Chondrocyte (in vitro differentiated cells): ENCODE data around the gene CNDP1. TPM values are rescaled to one million over a fixed set of nuclear protein-coding genes. Genes with fewer than 3 reads are reported as not detected.

Experiments used
- DNase-seq: peaks from one replicate; pipeline ENCODE4 v3.0.0; 2021; ENCODE audit warnings: mixed read lengths, low spot score
- H3K27ac Mint-ChIP-seq: one replicate; pipeline ENCODE4 v1.8.0; 2021; ENCODE audit warnings: mild to moderate bottlenecking, moderate library complexity, mixed read lengths; ENCODE audit not compliant: unreplicated experiment
- H3K27me3 Mint-ChIP-seq: 2 replicates; pipeline ENCODE4 v1.8.0; 2021; ENCODE audit warnings: low read depth, mixed read lengths
- H3K36me3 Mint-ChIP-seq: 2 replicates; pipeline ENCODE4 v1.8.0; 2021; ENCODE audit warnings: low read depth, mixed read lengths
- H3K4me1 Mint-ChIP-seq: 2 replicates; pipeline ENCODE4 v1.8.0; 2021; ENCODE audit warnings: low read depth, mild to moderate bottlenecking, mixed read lengths
- H3K4me3 Mint-ChIP-seq: one replicate; pipeline ENCODE4 v1.8.0; 2021; ENCODE audit warnings: mild to moderate bottlenecking, moderate library complexity, mixed read lengths; ENCODE audit not compliant: unreplicated experiment
- H3K9me3 Mint-ChIP-seq: 2 replicates; pipeline ENCODE4 v1.8.0; 2021; ENCODE audit warnings: low read depth, mixed read lengths
- total RNA-seq: library from RNA; stranded (reverse); gene quantifications from 3 replicates; pipeline ENCODE4 v1.2.1, GENCODE V29; 2021
- TF ChIP-seq, protein P1 (sequence below): fragments of 200-600 bp; sonication (generic); IDR thresholded peaks from 2 replicates; pipeline ENCODE4 v1.5.0; 2021; ENCODE audit warnings: antibody characterized with exemption, mild to moderate bottlenecking, moderate library complexity

Gene CNDP1
- total RNA-seq, 1 donor from 2014 or later = 0.22 TPM

DNA sequence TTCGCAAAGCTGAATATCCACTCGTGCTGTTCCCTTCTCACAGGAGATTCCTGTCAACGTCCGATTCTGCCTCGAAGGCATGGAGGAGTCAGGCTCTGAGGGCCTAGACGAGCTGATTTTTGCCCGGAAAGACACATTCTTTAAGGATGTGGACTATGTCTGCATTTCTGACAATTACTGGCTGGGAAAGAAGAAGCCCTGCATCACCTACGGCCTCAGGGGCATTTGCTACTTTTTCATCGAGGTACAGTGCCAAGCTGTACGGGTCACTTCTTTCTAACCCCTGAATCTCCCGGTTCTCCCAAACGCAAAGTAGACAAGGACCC, 23.6 kb upstream of the CNDP1 start:
- DNase-seq = no peak
- no peaks in the 10 kb centered on the region for H3K9me3 Mint-ChIP-seq
- no peak overlapping the region for H3K4me3 Mint-ChIP-seq
- H3K27me3 Mint-ChIP-seq = no peaks in the 10 kb centered on the region
- no peaks in the 10 kb centered on the region for H3K4me1 Mint-ChIP-seq
- TF ChIP-seq, protein P1, sequence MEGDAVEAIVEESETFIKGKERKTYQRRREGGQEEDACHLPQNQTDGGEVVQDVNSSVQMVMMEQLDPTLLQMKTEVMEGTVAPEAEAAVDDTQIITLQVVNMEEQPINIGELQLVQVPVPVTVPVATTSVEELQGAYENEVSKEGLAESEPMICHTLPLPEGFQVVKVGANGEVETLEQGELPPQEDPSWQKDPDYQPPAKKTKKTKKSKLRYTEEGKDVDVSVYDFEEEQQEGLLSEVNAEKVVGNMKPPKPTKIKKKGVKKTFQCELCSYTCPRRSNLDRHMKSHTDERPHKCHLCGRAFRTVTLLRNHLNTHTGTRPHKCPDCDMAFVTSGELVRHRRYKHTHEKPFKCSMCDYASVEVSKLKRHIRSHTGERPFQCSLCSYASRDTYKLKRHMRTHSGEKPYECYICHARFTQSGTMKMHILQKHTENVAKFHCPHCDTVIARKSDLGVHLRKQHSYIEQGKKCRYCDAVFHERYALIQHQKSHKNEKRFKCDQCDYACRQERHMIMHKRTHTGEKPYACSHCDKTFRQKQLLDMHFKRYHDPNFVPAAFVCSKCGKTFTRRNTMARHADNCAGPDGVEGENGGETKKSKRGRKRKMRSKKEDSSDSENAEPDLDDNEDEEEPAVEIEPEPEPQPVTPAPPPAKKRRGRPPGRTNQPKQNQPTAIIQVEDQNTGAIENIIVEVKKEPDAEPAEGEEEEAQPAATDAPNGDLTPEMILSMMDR = no peak
- H3K36me3 Mint-ChIP-seq = peaks cover 40% of the 10 kb centered on the region
- H3K27ac Mint-ChIP-seq = no peak overlapping the region

DNA sequence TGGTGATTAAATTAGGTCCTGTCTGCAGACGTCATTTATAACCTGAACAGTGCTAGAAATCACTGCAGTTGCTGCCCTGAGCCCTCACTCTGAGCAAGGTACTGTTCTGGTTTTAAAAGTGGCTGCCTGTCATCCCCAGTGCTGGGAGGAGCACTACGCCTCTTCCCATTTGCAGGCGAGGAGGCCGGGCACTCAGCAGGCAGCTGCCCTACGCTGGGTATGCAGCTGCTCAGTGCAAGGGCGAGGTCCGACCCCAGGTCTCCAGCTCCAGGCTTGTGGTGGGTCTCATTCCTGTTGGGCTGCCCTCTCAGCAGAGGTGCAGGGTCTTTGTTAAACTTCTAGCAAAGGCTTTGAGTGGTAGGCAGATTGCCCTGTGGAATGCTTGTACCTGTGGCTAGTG, 22.5 kb upstream of the CNDP1 start:
- peaks cover 39% of the 10 kb centered on the region for H3K36me3 Mint-ChIP-seq
- no peaks in the 10 kb centered on the region for H3K27me3 Mint-ChIP-seq
- no peak overlapping the region for H3K4me3 Mint-ChIP-seq
- H3K9me3 Mint-ChIP-seq = no peaks in the 10 kb centered on the region
- DNase-seq = no peak
- no peaks in the 10 kb centered on the region for H3K4me1 Mint-ChIP-seq
- no peak overlapping the region for H3K27ac Mint-ChIP-seq
- TF ChIP-seq, protein P1 = no peak

DNA sequence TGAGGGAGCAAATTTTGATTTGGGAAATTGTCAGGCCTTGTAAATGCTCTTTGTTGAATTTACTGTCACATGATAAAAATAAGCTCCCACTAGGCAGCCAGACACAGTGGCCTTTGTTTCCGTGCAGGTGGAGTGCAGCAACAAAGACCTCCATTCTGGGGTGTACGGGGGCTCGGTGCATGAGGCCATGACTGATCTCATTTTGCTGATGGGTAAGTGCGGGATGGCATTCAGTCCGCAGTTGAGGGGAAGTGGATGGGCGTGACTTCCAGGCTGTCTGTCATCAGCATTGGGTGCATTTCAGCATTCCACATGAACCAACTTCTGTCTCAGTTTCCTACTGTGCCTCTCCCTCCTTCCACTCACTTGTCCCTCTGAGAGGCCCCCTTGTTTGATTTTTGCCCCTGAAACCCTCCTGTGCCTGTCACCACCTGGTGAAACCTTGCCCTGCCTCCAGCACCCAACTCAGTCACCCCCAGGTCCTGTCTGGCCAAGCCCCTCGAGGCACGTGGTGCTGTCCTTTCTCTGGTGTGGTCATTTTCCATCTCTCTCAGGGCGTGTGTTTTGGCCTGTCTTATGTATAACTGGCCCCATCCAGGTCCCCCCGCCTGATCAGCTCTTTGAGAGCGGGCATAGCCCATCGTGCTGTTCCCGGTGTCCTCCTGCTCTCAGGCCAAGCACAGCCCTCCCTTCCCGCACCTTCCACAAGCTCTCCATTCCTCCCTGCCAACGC, 21.8 kb upstream of the CNDP1 start:
- Mint-ChIP-seq H3K4me3 (no peak overlapping the region), H3K36me3 (peaks cover 36% of the 10 kb centered on the region), H3K27me3 (no peaks in the 10 kb centered on the region), H3K4me1 (no peaks in the 10 kb centered on the region), H3K27ac (no peak overlapping the region), H3K9me3 (no peaks in the 10 kb centered on the region)
- TF ChIP-seq, protein P1 = no peak
- DNase-seq = peak; percentile 51

DNA sequence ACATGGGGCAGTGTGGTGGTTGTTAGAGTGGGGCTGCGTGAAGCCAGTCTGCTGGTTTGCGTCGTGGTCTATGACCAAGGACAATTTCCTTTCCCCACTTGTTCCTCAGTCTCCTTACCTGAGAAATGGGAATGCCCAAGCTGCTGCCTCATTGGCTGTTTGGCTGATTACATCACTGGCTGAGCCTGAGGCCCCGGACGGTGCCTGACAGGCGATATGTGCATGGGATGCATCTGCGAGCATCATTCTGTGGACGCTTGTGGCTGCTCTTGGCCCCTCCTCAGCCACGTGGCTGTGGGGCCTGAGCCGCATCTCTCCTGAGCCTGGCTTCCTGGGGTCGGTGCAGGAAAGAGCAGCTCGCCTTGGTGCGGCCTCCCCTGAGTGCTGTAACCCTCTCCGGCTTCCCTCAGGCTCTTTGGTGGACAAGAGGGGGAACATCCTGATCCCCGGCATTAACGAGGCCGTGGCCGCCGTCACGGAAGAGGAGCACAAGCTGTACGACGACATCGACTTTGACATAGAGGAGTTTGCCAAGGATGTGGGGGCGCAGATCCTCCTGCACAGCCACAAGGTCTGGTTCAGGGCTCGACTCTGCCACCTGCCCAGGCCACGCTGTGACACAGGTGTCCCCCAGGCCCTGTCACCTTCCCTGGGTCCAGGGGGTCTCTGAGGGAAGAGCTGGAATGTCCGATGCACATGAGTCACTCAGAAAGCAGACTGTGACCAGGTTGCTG, 21.0 kb upstream of the CNDP1 start:
- no peaks in the 10 kb centered on the region for H3K4me1 Mint-ChIP-seq

DNA sequence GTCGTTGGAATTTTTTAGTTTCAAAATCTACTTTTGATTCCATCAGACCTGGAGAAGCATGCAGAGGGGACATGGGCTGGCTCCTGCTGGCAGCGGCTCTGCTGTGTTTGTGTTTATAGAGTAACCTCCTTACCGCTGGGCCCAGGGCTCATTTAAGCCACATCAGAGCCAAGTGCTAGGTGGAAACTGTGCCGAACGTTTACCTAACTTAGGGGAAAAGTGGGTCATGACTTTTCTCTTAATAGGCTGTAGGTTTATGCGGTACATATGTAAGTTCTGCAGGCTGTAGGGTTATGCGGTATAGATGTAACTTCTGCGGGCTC, 20.5 kb upstream of the CNDP1 start:
- Mint-ChIP-seq H3K27ac (no peak overlapping the region), H3K4me1 (no peaks in the 10 kb centered on the region), H3K36me3 (peaks cover 31% of the 10 kb centered on the region), H3K27me3 (no peaks in the 10 kb centered on the region), H3K4me3 (no peak overlapping the region), H3K9me3 (no peaks in the 10 kb centered on the region)
- no peak for DNase-seq
- TF ChIP-seq, protein P1 = no peak

More for the DNA sequence above, 21.0 kb upstream of the CNDP1 start:
- peaks cover 32% of the 10 kb centered on the region for H3K36me3 Mint-ChIP-seq
- TF ChIP-seq, protein P1 = no peak
- no peaks in the 10 kb centered on the region for H3K9me3 Mint-ChIP-seq
- H3K27ac Mint-ChIP-seq = no peak overlapping the region
- DNase-seq = peak; percentile 71
- H3K4me3 Mint-ChIP-seq = no peak overlapping the region
- H3K27me3 Mint-ChIP-seq = no peaks in the 10 kb centered on the region
